Stimulated activated CD8-positive, alpha-beta memory T cell treated with anti-CD3 and anti-CD28 coated beads, Interleukin-15, amount 100 ng/mL, for 24 hours (primary cell): ENCODE measurements around the gene C19orf25.

Experiments used
- DNase-seq: peaks from one replicate; pipeline ENCODE4 v3.0.0-alpha.2; 2020; ENCODE audit warnings: low read depth

The C19orf25 gene

GRCh38 chr19:1466461-1467214 is 12.4 kb downstream of the C19orf25 start:
- no peak for DNase-seq

GRCh38 chr19:1466018-1466460 is 13.0 kb downstream of the C19orf25 start:
- no peak for DNase-seq

- no peak for DNase-seq
Observed at GRCh38 chr19:1465191-1466016, 13.6 kb downstream of the C19orf25 start.

- DNase-seq: no peak
Observed at GRCh38 chr19:1461862-1462261, 17.2 kb downstream of the C19orf25 start.

GRCh38 chr19:1460033-1460995 is 18.7 kb downstream of the C19orf25 start:
- no peak for DNase-seq

GRCh38 chr19:1459479-1459878 is 19.5 kb downstream of the C19orf25 start:
- DNase-seq: no peak

- DNase-seq: no peak
Observed at GRCh38 chr19:1457892-1458291, 21.1 kb downstream of the C19orf25 start.

- no peak for DNase-seq
Observed at GRCh38 chr19:1457031-1457739, 21.8 kb downstream of the C19orf25 start.

- no peak for DNase-seq
Observed at GRCh38 chr19:1456121-1456900, 22.7 kb downstream of the C19orf25 start.

GRCh38 chr19:1455336-1456120 is 23.5 kb downstream of the C19orf25 start:
- no peak for DNase-seq

- DNase-seq: no peak
Observed at GRCh38 chr19:1455002-1455335, 24.0 kb downstream of the C19orf25 start.

GRCh38 chr19:1453525-1454364 is 25.3 kb downstream of the C19orf25 start:
- DNase-seq: no peak

GRCh38 chr19:1452802-1453524 is 26.1 kb downstream of the C19orf25 start:
- DNase-seq: no peak

GRCh38 chr19:1451916-1452801 is 26.9 kb downstream of the C19orf25 start:
- no peak for DNase-seq

GRCh38 chr19:1450735-1451731 is 28.0 kb downstream of the C19orf25 start:
- no peak for DNase-seq
